HS-27A (cell line): ENCODE data around the gene NOP9.
"Not testable (repeated sequence)": the region's sequence is repeated elsewhere in the genome, so short reads cannot be mapped to it uniquely, and the experiment has no call there.

Experiments used
- DNase-seq: peaks from one replicate; pipeline ENCODE4 v3.0.0-alpha.2; 2012; ENCODE audit warnings: low read depth, missing footprints

Gene NOP9

GRCh38 chr14:24353559-24354481 lies 54.2 kb downstream of the NOP9 start:
- DNase-seq = no peak

GRCh38 chr14:24354482-24354825 lies 54.8 kb downstream of the NOP9 start:
- not testable (repeated sequence) for DNase-seq

- no peak for DNase-seq
Observed at GRCh38 chr14:24355009-24355408, 55.4 kb downstream of the NOP9 start.

- no peak for DNase-seq
Observed at GRCh38 chr14:24356208-24356607, 56.6 kb downstream of the NOP9 start.
